Measurements from ENCODE around the gene SLC8A2. TPM values are rescaled to one million over a fixed set of nuclear protein-coding genes. Genes with fewer than 3 reads are reported as not detected.
A peak's percentile ranks its signal among the peaks of the same experiment; 100 is the strongest.

SLC8A2 gene
- total RNA-seq, 3 donors from 2014 or later (not counting 1 experiment from before 2014, with no cell fraction given) = 0.20 TPM; not detected in 2

DNA sequence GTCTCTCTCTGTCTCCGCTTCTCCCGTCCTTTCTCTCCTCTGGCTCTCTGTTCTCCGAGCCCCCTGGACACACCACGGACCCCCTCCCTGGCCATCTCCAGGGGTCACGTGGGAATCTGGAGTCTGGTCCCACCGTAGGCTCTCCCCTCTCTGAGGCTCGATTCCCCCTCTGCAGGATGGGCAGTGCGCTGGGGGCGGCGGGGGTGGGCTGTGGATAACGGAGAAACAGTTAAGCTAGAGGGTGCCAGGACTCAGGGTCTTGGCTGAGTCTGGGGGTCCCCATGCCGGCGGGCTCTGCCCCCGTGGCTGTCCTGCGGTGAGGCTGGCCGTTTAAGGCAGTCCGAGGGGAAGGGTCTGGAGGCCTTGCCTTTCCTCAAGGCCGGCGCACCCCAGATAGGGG lies 51.9 kb downstream of the SLC8A2 start:
- Mint-ChIP-seq H3K27ac (no peak overlapping the region), H3K4me1 (peaks cover 9 to 57% of the 10 kb centered on the region in 2 donors), H3K36me3 (no peaks in the 10 kb centered on the region), H3K27me3 (ENCODE audit: low read depth in 2 of 2) (peaks cover 70 to 77% of the 10 kb centered on the region in 2 donors), H3K4me3 (no peak overlapping the region), H3K9me3 (peaks cover 0 to 3% of the 10 kb centered on the region in 2 donors)
- no peaks in the 10 kb centered on the region for H3K36me3 ChIP-seq (ENCODE audit: control insufficient read depth, insufficient read depth, low read length)
- TF ChIP-seq, protein P1, sequence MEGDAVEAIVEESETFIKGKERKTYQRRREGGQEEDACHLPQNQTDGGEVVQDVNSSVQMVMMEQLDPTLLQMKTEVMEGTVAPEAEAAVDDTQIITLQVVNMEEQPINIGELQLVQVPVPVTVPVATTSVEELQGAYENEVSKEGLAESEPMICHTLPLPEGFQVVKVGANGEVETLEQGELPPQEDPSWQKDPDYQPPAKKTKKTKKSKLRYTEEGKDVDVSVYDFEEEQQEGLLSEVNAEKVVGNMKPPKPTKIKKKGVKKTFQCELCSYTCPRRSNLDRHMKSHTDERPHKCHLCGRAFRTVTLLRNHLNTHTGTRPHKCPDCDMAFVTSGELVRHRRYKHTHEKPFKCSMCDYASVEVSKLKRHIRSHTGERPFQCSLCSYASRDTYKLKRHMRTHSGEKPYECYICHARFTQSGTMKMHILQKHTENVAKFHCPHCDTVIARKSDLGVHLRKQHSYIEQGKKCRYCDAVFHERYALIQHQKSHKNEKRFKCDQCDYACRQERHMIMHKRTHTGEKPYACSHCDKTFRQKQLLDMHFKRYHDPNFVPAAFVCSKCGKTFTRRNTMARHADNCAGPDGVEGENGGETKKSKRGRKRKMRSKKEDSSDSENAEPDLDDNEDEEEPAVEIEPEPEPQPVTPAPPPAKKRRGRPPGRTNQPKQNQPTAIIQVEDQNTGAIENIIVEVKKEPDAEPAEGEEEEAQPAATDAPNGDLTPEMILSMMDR (IDR thresholded peaks at IDR 0.05) = no peak
- H3K27me3 ChIP-seq (ENCODE audit: control insufficient read depth, insufficient read depth, low read length) = peaks cover 64% of the 10 kb centered on the region
- no peak overlapping the region for H3K27ac ChIP-seq (ENCODE audit: low read length)
- H3K4me1 ChIP-seq (ENCODE audit: control insufficient read depth, insufficient read depth, low read length) = peaks cover 11% of the 10 kb centered on the region
- DNase-seq (no peak), ATAC-seq (no peak)
- WGBS (ENCODE audit: insufficient coverage) = 7% methylated on average over 17 of the region's 19 CpGs
- H3K9me3 ChIP-seq (ENCODE audit: control insufficient read depth, insufficient read depth, low read length) = no peaks in the 10 kb centered on the region
- intact Hi-C loops (cut with micrococcal nuclease) = no loop called here
- no peak overlapping the region for H3K4me3 ChIP-seq (ENCODE audit: low read length)

DNA sequence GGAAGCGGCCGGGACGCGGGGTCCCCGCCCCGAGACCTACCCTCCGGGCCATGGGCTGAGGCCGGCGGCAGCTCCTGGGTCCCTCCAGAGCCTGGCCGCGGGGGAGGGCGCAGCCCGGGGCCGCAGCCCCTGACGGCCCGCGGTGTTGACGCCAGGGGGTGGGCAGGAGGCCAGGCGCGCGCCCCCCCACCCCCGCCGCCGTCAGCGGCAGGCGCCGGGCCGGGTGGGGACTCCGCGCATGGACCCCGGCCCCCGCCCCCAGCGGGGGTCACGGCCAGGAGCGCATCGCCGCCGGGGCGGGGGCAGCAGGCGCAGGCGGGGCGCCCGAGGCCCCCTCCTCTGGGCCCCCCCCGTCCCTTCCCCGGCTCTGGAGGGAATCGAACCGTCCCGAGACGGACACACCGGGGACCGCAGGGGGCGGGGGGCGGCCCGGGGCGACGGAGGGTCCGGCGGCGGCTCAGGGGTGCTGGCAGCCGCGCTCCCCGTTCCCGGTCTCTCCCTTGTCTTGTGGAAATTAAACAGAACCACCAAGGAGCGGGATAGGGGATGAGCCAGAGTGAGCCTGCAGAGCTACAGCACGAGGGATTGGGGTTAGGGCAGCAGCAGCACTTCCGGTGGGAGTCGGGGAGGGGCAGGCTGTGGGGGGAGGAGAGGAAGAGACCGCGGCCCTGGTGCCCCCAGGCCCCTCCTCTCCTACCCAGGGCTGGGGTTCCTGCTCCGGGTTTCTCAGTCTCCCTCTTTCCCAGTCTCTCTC lies 52.5 kb downstream of the SLC8A2 start, which contains the start of gene MEIS3:
Gene MEIS3, minus strand, starts transcription at position 498 of the 754 bp plus-strand sequence. Its CDS starts 446 bp downstream, at position 52.
- no peak within 1 kb of the TSS for H3K27ac ChIP-seq (ENCODE audit: low read length)
- no peak within 1 kb of the TSS for H3K4me3 ChIP-seq (ENCODE audit: low read length)
- intact Hi-C loops (cut with micrococcal nuclease) = no loop called here
- ATAC-seq (peak in 2 of 3 donors; percentile 6 to 29), DNase-seq (peak in 1 of 2 donors; percentile 24)
- H3K36me3 Mint-ChIP-seq = no peaks in the 10 kb centered on the region
- WGBS (ENCODE audit: insufficient coverage) = 2% methylated on average over 56 of the region's 70 CpGs
- H3K9me3 Mint-ChIP-seq = peaks cover 0 to 3% of the 10 kb centered on the region in 2 donors
- peaks cover 11% of the 10 kb centered on the region for H3K4me1 ChIP-seq (ENCODE audit: control insufficient read depth, insufficient read depth, low read length)
- H3K4me3 Mint-ChIP-seq = peak within 1 kb of the TSS; percentile 45
- H3K36me3 ChIP-seq (ENCODE audit: control insufficient read depth, insufficient read depth, low read length) = no peaks in the 10 kb centered on the region
- H3K27ac Mint-ChIP-seq = peak within 1 kb of the TSS in 1 of 2 donors; percentile 13
- TF ChIP-seq, protein P1 (IDR thresholded peaks at IDR 0.05) = no peak
- H3K9me3 ChIP-seq (ENCODE audit: control insufficient read depth, insufficient read depth, low read length) = no peaks in the 10 kb centered on the region
- peaks cover 9 to 57% of the 10 kb centered on the region in 2 donors for H3K4me1 Mint-ChIP-seq
- H3K27me3 Mint-ChIP-seq (ENCODE audit: low read depth in 2 of 2) = peaks cover 68 to 75% of the 10 kb centered on the region in 2 donors
- peaks cover 64% of the 10 kb centered on the region for H3K27me3 ChIP-seq (ENCODE audit: control insufficient read depth, insufficient read depth, low read length)

DNA sequence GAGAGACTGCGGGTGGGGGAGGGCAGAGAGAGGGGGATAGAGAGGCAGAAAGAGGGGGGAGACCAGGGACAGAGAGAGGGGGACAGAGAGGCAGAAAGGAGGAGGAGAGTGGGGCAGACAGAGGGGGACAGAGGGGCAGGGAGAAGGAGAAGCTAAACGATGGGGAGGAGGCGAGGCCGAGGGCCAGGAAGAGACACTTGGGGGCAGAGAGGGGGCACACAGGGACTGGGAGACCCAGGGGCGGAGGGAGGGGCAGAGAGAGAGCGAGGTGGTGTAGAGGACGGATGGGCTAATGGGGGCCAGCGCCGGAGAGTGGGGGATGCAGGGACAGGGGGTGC lies 53.0 kb downstream of the SLC8A2 start:
- peaks cover 71 to 78% of the 10 kb centered on the region in 2 donors for H3K27me3 Mint-ChIP-seq (ENCODE audit: low read depth in 2 of 2)
- intact Hi-C loops (cut with micrococcal nuclease) = no loop called here
- H3K9me3 Mint-ChIP-seq = peaks cover 0 to 3% of the 10 kb centered on the region in 2 donors
- no peaks in the 10 kb centered on the region for H3K36me3 Mint-ChIP-seq
- Histone ChIP-seq H3K4me3 (ENCODE audit: low read length) (no peak overlapping the region), H3K27ac (ENCODE audit: low read length) (no peak overlapping the region), H3K4me1 (ENCODE audit: control insufficient read depth, insufficient read depth, low read length) (peaks cover 11% of the 10 kb centered on the region), H3K27me3 (ENCODE audit: control insufficient read depth, insufficient read depth, low read length) (peaks cover 60% of the 10 kb centered on the region), H3K36me3 (ENCODE audit: control insufficient read depth, insufficient read depth, low read length) (no peaks in the 10 kb centered on the region), H3K9me3 (ENCODE audit: control insufficient read depth, insufficient read depth, low read length) (no peaks in the 10 kb centered on the region)
- peak in 1 of 3 donors; percentile 9 for ATAC-seq
- peak in 1 of 2 donors; percentile 16 for DNase-seq
- H3K4me3 Mint-ChIP-seq = peak overlapping the region; percentile 45
- peaks cover 9 to 57% of the 10 kb centered on the region in 2 donors for H3K4me1 Mint-ChIP-seq
- TF ChIP-seq, protein P1 (IDR thresholded peaks at IDR 0.05) = no peak
- 2% methylated on average over 9 of the region's 9 CpGs for WGBS (ENCODE audit: insufficient coverage)
- no peak overlapping the region for H3K27ac Mint-ChIP-seq
